ENCODE results near the gene AVPR1B.
"Not testable (repeated sequence)": the region's sequence is repeated elsewhere in the genome, so short reads cannot be mapped to it uniquely, and the experiment has no call there.

The AVPR1B gene

DNA sequence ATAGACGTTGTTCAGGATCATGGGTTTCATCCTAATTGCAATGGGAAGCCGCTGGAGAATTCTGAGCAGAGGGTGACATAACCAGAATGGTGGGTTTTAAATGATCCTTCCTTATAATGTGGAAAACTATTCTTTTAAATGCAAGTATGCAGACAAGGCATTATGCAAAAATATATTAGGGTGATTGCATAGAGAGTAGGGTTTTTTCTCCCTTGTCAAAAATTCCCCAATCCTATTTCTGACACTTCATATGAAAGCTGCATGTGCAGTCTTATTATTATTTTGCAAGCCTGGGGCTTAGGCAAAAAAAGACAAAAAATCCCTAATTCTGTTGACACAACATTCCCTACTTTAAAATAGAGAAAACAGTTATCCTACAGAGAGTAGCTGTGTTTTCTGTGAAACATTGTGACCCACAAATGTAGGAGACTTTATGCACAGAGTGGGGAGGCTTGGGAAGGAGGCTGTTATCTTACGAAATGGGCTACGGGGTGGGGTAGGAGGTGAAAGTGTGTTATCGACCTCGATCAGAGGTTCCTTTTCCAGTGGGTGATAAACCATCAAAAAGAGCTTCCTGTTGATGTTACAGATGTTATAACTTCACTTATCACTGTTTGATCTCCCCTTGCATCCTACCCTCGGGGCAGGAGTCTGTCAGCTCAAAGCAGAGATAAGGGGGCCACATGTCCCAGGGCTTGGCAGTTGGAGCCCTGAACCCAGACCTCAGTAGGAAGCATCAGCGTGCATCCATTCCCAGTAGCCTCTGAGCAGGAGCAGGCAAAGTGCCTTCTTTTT, 37.0 kb downstream of the AVPR1B start:
- no peak for DNase-seq

DNA sequence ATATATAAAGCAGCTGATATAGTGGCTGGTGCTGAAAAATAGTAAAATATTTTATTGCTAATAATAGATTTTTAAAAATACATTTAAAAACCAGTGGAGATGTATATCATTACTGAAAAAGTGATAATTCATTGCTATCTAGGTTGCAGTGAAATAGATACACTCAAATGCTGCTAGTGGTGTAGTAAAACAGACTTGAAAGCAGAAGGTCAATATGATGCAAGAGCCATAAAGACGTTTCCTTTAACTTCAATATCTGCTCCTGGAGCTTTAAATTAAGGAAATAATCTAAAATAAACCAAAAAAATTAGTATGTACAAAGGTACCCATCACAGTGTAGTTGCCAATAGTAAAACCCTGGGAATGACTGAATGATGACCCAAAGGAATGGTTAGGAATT, 38.1 kb downstream of the AVPR1B start:
- no peak for DNase-seq

DNA sequence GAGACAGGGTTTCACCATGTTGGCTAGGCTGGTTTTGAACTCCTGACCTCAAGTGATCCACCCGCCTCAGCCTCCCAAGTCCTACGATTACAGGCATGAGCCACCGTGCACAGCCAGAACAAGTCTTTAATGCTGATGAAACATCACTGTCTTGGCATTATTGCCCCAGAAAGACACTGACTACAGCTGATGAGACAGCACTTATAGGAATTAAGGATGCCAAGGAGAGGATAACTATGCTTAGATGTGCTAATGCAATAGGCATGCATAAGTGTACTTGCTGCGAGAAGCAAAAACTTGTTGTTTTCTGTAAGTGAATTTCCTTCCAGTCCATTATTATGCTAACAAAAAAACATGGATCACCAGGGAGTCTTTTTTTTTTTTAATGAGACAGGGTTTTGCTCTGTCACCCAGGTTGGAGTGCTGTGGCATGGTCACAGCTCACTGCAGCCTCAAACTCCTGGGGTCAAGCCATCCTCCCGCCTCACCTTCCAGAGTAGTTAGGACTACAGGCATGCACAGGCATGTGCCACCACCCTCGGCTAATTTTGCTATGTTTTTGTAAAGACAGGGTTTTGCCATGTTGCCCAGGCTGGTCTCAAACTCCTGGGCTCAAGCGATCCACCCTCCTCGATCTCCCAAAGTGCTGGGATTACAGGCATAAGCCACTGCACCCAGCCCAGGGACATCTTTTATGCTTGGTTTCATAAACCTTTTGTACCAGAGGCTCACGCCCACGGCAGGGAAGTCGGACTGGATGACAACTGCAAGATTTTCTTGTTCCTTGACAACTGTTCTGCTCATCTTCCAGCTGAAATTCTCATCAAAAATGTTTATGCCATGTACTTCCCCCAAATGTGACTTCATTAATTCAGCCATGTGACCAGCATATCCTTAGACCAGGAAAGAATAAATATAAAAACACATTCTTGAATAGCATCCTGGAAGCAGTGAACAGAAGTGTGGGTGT, 41.1 kb downstream of the AVPR1B start:
- no peak for DNase-seq

DNA sequence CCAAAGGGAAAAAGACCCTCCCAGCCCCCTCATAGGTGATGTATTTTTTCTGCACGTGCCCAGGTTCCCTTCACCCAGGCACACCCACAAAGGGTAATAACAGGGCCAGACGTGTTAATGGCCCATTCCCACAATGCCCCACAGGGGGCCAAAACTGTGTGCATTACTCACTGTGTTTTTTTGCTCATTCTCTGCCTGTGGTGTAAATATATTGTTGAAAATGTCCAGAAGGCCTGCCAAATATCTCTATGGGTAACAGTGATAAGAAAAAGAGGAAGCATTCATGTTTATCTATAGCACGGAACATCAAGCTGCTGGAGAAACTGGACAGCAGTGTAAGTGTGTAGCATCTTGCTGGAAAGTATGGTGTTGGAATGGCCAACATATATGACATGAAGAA, 42.3 kb downstream of the AVPR1B start:
- DNase-seq: no peak

DNA sequence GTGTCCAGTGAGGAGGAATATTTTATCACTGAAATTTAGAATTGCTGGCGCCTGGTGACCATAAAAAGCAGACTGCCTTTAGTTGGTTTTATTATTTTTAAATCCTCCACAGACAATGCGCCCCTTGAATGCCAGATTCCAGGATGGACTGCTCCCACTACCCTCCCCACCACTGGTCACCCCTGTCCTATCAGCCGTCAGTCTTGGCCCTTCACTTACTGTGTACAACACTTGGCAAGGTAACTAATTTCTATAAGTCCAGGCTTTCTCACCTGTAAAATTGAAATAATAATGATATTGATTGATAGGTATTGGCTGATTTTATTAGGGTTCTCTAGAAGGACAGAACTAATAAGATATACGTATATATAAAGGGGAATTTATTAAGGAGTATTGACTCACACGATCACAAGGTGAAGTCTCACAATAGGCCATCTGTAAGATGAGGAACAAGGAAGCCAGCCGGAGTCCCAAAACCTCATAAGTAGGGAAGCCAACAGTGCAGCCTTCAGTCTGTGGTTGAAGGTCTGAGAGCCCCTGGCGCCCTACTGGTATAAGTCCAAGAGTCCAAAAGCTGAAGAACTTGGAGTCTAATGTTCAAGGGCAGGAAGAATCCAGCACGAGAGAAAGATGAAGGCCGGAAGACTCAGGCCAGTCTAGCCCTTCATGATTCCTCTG, 46.4 kb downstream of the AVPR1B start:
- no peak for DNase-seq

DNA sequence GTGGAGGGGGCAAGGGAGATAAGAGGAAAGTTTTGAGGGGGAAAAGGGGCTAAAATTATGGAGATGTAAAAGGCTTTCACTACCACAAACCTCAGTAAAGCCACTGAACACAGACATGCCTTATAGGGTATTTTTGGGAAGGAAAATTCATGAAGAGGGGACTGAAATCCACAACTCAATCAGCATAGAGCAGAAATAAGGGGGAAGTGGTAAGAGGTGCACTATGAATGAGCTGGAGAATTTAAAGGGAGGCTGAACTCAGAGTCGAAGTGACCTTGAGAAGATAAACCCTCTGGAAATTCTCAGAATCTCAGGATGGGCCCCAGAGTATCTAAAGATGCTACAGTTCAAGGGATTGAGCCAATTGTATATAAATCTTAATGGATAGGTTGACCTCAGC, 48.9 kb downstream of the AVPR1B start:
- DNase-seq: no peak

DNA sequence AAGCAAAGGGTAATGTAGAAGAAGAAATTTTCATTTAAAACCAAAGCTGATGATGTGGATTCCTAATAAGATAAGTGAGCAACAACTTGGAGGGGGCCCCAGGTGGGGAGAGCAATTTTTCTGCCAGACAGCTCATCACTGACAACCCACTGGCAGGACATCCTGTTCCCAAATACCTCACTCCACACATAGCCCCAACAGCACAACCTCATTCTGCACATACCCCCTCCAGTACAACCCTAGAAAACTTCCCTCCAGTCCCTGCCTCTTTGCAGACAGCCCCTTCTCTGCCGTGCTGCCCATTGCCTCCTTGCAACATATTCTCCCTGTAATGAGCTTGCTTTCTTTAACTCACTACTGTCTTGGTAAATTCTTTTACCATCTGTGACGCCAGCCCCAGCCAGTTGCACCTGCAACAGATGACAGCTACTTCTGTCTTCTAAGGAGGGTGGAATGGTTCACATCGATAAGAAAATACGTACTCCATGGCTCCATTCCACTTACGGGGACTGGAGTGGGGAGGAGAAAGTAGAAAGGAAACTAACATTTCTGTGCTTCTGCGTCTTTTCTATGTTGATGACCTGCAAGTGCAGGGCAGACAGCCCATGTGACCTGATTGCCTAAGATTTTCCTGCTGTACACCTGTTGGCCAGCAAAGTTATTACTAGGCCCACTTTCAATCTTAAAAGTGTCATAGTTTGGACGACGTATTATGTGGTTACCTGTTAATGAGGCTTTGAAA, 49.5 kb downstream of the AVPR1B start:
- no peak for DNase-seq

DNA sequence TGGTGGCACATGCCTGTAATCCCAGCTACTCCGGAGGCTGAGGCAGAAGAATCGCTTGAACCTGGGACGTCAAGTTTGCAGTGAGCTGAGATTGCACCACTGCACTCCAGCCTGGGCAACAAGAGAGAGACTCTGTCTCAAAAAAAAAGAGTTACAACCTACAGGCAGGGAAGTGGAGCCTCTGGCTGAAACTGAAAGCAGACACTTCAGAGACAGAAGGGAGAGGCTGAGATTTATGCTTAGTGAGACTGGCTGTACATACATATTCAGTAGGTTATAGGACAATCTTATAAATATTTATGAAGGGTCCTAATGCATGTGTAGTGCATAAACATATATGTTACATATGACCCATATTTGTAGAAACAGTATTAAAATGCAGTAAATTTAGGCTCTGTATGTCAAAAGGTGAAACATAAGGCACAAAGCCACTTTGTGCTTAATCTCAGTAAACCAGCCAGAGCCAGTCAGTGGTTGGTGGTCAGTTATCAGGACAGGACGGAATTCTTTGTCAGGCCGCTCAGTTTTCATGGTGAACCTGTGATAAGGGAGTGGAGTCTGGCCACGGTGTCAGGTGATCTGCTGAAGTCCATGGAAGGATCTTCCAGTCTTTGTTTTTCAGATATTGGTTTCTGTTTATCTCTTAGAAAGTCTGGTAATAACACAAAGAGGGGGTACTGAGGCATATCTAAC, 50.6 kb downstream of the AVPR1B start:
- DNase-seq: no peak

DNA sequence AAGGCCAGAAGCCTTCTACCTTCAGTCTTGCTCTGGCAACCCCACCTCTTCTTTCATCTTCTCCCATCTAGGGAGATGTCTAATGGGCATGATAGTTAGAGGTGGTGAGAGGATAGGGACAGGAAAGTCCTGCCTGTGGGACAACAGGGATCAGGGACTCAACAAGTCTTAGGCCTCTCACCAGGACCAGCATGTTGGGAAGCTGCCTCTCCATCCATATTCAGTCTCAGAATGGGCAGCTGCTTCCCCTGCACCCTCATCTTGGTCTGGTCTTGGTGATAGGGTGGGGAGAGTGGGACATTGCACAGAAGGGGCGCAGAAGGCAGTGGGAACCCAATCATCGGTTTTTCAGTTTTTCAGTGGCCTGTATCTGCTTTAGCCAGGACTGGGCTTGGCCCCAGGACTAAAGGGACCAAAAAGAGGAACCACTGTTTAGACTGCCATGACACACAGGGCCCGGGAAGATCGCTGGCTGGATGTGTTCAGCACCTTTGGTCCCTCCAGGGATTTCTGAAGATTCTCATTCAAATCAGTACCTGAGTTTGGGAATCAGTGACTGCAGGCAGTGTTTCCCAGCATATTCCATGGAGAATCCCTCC, 51.5 kb downstream of the AVPR1B start:
- DNase-seq: no peak

DNA sequence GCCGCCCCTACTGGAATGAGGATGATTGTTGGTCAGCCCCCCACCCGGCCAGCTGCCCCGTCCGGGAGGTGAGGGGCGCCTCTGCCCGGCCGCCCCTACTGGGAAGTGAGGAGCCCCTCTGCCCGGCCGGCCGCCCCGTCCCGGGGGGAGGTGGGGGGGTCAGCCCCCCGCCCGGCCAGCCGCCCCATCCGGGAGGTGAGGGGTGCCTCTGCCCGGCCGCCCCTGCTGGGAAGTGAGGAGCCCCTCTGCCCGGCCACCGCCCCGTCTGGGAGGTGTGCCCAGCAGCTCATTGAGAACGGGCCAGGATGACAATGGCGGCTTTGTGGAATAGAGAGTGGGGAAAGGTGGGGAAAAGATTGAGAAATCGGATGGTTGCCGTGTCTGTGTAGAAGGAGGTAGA, 52.7 kb downstream of the AVPR1B start:
- not testable (repeated sequence) for DNase-seq

DNA sequence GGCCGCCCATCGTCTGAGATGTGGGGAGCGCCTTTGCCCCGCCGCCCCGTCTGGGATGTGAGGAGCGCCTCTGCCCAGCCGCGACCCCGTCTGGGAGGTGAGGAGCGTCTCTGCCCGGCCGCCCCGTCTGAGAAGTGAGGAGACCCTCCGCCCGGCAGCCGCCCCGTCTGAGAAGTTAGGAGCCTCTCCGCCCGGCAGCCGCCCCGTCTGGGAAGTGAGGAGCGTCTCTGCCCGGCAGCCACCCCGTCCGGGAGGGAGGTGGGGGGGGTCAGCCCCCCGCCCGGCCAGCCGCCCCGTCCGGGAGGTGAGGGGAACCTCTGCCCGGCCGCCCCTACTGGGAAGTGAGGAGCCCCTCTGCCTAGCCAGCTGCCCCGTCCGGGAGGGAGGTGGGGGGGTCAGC, 53.2 kb downstream of the AVPR1B start:
- not testable (repeated sequence) for DNase-seq

DNA sequence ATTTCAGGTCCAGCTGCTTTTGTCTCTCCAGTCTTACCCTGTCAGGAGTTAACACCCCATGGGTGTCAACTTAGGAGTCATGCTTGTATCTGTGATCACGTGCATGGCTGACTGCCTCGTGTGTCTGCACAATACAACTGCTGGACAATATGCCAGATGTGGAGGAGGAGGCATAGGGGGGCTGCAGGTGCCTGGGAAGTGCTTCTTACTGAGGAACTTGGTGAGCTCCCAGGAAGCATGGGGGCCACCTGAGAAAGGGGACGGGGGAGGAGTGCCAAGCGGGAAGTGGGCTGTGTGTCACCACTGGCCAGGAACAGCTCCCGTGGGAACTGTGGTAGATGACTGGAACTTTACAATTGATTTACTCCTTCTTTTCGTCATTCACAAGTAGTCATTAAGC, 54.7 kb downstream of the AVPR1B start:
- DNase-seq: no peak

DNA sequence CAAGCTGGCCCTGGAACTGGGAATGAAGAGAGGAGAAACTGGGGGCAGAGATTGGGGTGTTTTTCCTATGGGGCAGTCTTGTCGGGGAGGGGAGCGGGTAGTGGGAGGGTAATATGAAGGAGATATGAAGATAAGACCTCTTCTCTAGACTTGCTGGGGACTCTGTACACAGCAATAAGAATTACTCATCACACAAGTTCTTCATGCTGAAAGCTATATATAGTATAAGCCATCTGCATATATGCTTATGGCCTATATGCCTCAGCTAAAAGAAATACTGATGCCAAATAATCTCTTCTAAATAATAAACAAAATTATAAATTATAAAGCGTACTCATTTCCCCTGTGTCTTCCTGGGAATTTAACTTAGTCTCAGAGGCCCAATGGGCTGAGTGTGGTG, 56.3 kb downstream of the AVPR1B start:
- no peak for DNase-seq

All from NCI-H187 treated with DMSO at 0.1 percent for 48 hours (cell line).